HTERT RPE-1 (cell line): ENCODE data around the gene STARD7.
"Not testable (repeated sequence)": the region's sequence is repeated elsewhere in the genome, so short reads cannot be mapped to it uniquely, and the experiment has no call there.

Experiments
- in situ Hi-C: fragments of 300-500 bp; cut with MboI; formaldehyde crosslinking; loops from 4 replicates; pipeline ENCODE4 v1.14.3; 2020; ENCODE audit warnings: low sequenced_read_pairs

The STARD7 gene, protein sequence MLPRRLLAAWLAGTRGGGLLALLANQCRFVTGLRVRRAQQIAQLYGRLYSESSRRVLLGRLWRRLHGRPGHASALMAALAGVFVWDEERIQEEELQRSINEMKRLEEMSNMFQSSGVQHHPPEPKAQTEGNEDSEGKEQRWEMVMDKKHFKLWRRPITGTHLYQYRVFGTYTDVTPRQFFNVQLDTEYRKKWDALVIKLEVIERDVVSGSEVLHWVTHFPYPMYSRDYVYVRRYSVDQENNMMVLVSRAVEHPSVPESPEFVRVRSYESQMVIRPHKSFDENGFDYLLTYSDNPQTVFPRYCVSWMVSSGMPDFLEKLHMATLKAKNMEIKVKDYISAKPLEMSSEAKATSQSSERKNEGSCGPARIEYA

GRCh38 chr2:96208143-96209010 lies at the start of gene STARD7:
Gene STARD7, minus strand, starts transcription at chr2:96208827. Its CDS starts 393 bp downstream, at chr2:96208434.
- in situ Hi-C loops = no loop called here

GRCh38 chr2:96257744-96258143 lies 49.1 kb upstream of the STARD7 start:
- in situ Hi-C loops = not testable (repeated sequence)

- in situ Hi-C loops = no loop called here
Observed at GRCh38 chr2:96256611-96257113, 48.0 kb upstream of the STARD7 start.

DNA sequence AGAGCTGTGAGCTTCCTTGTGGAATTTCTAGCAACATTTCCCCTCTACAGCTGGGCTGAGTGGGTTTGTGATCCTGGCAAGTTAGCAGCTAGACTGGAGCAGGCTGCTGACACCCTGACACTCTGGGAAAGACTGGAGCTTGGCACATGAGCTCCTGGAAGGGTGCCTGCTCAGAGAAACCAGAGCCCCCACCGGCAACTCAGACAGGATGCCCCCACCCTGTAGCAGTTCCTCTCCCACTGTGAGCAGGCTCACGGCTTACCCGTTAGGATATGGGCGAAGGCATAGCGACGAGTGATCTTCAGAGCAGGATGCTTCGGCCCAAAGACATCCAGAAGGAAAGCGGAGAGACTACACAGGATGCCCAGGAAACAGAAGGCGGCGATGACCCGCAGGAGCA lies 45.9 kb upstream of the STARD7 start:
- in situ Hi-C loops = no loop called here

- in situ Hi-C loops = no loop called here
Observed at GRCh38 chr2:96253006-96253405, 44.4 kb upstream of the STARD7 start.

DNA sequence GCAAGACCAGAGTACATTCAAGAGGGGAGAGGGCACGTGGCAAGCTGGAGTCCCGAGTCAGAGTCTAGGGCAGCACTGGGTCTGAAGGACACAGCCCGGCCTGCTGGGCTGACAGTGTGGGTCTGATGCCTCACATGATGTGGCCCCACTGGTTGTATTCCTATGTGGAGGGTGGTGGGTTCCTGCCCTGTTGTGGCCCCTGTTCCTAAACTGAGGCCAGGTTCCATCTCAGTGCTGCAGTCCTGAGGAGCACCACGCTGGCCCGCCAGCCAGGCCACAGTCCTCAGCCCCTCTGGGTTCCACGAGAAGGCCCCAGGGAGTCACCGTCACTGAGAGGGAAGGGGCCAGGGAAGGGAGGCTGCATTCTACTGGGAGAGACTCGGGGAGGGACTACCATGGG lies 43.9 kb upstream of the STARD7 start:
- in situ Hi-C loops = no loop called here

DNA sequence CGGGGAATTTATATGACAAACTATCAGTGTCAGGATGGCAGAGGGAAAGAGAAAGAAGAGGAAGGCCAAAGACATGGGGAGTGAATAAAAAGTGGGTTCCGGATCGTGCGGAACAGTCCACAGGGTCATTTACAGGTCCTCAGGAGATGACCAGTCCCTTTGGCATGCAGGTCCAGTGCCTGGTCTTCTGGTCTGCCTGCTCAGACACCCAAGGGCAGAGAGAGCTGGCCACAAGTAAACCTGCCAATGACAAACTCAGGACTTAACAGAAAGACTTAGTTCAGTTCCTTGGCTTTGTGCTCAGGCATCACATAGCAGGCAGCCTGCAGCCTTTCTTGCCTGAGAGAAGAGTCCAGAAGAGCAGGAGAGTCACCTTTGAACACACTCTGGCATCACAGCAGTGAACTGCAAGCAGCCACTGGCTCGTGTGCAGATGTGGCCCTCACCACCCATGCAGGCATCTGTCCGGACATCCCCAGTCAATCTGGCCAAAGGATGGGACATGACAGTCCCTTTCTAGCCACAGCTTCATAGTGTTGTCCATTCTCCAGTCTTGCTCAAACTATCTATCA lies 43.2 kb upstream of the STARD7 start:
- in situ Hi-C loops = no loop called here

- in situ Hi-C loops = no loop called here
Observed at GRCh38 chr2:96250188-96250587, 41.6 kb upstream of the STARD7 start.

DNA sequence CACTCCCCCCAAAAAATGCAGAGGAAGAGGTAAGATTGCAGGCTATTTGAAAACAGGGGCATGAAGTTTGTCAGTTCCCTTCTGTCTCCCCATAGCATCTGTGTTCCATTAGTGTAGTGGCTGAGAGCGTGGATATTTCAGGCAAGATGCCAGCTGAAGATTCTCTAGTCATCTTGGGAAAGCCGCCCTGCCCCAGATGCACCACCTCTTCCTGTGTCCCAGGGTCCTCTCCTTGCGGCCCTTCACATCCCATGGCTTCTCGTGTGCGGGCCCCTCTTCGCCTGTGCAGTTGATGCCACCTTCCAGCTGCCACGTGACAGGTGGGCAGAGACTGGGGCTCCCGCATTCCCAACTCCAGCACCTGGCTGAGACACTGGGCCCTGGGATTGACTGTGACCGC lies 41.0 kb upstream of the STARD7 start:
- in situ Hi-C loops = no loop called here

DNA sequence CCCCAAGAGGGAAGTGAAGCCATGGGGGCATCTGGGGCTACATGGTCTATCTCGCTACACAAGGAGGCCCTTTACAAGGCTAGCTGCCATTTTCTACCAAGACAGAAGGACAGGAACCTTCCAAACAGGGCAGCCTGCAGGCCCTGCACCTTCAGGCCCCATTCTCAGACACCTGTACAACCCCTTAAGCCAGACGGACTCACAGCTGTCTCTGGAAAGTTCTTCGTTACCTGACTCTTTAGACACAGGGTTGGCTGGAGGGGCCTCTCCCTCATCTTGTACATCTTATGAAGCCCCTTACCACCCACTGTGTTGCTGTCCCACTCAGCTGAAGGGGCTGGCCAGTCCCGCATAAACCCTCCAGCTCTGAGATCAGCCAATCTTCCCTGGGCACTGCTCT lies 40.0 kb upstream of the STARD7 start:
- in situ Hi-C loops = no loop called here

- in situ Hi-C loops = no loop called here
Observed at GRCh38 chr2:96247896-96248295, 39.3 kb upstream of the STARD7 start.

DNA sequence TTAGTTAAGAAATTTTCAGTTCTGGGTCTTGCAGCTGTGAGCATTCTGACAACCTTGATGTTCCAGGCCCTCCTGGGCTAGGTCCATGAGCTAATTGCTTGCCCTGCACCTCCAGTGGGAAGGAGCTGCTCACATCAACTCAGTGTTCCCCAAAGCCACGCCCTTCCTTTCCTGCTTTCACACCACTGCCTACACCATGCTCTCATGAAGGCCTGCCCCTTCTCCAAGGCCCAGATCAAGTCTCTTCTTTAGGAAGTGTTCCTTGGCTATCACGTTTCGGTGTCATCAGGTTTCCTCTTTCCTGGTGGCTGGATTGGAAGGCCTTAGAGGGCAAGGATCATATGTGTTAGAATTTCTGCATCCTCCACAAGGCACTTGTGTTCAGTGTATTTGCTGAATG lies 38.4 kb upstream of the STARD7 start:
- in situ Hi-C loops = no loop called here

- in situ Hi-C loops = no loop called here
Observed at GRCh38 chr2:96245609-96246390, 37.2 kb upstream of the STARD7 start.

GRCh38 chr2:96243843-96244242 lies 35.2 kb upstream of the STARD7 start:
- in situ Hi-C loops = no loop called here

DNA sequence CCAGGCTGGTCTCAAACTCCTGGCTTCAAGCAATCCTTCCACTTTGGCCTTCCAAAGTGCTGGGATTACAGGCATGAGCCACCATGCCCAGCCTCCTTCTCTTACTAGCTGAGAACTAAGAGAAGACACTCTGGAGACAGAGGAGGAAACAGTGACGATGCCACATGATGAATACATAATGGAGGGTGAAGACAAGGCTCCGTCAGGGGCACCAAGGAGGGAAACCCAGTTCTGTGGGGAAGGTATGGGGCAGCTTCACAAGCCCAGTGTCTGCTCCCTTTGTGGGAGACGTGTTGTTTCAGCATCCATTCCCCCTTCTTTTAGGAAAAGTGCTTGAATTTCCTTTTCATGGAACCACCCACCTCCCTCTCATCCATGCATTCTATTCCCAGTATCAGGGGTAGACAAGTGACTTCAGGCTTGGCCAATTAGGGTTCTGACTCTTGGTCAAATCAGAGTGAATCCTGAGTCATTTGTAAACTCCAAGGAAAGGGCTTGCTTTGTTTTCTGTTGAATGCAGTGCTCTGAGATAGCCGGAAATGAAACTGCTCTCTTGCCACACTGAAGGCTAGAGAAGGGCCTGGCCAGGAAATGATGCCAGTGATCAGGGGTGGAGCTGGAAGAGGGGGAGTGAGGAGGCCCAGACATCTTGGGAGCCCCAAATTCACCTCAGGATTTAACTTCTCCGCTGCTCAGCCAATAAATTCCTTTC lies 33.4 kb upstream of the STARD7 start:
- in situ Hi-C loops = no loop called here

- in situ Hi-C loops = no loop called here
Observed at GRCh38 chr2:96241227-96241626, 32.6 kb upstream of the STARD7 start.

DNA sequence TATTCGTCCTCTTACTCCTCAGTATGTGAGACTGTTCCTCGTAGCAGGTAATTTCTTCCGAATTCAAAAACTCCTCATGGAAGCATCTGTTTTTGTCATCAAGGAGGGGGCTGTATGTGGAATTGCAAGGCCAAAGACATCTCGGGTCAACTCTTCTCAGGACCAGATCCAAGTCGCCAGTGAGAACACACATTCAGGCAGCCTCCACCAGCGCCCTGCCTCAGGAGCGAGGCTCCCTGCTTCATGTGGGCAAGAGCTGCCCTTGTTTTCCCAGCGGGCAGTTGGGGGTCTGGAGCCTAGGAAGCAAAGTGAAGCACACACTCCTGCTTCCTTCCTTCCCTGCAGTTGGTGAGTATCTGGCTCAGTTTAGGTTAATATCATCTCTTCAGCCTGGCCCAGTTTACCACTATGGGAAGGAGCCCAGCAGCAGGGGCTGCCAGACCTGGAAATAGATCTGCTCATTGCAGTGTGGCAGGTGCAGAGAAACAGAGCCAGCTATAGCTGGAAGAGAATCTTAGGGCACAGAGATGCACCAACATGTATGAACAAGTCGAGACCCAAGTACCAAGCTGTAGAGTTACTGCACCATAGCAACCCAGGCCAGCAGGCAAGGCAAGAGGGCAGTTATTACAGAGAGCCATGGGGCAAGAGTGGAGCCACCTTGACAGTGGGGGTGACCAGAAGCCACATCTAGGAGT lies 31.9 kb upstream of the STARD7 start:
- in situ Hi-C loops = no loop called here

GRCh38 chr2:96239745-96240264 lies 31.2 kb upstream of the STARD7 start:
- in situ Hi-C loops = no loop called here

DNA sequence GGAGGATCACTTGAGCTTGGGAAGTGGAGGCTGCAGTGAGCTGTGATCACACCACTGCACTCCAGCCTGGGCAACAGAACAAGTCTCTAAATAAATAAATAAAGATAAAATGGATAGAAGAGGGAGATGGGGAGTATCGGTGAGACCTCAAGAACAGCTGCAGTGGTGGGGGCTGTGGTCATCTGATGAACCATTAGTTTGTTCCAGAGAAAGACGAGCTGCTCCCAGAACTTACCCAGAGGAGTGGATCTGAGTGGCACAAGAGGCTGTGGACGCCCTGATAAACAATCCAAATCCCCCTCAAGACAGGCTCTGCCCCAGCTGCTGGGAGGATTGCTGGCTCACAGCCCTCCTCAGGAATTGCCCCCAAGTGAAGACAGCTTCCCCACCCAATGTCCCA lies 30.5 kb upstream of the STARD7 start:
- in situ Hi-C loops = no loop called here
